Measurements from ENCODE around the gene DDX4.

DDX4 gene

GRCh38 chr5:55832446-55832845, 94.6 kb downstream of the DDX4 start:
- no peak for TF ChIP-seq CTCF (IDR thresholded peaks at IDR 0.05)
- Mint-ChIP-seq H3K36me3 (ENCODE audit: low read depth) (no peaks in the 10 kb centered on the region), H3K4me1 (no peaks in the 10 kb centered on the region), H3K4me3 (no peak overlapping the region), H3K27ac (no peak overlapping the region), H3K27me3 (ENCODE audit: low read depth, poor library complexity) (peaks cover 4% of the 10 kb centered on the region), H3K9me3 (peaks cover 18% of the 10 kb centered on the region)
- no peak for DNase-seq

- H3K36me3 Mint-ChIP-seq (ENCODE audit: low read depth) = no peaks in the 10 kb centered on the region
- H3K27ac Mint-ChIP-seq = no peak overlapping the region
- no peak for DNase-seq
- peaks cover 18% of the 10 kb centered on the region for H3K9me3 Mint-ChIP-seq
- no peak for TF ChIP-seq CTCF (IDR thresholded peaks at IDR 0.05)
- peaks cover 10% of the 10 kb centered on the region for H3K27me3 Mint-ChIP-seq (ENCODE audit: low read depth, poor library complexity)
- H3K4me3 Mint-ChIP-seq = no peak overlapping the region
- no peaks in the 10 kb centered on the region for H3K4me1 Mint-ChIP-seq
Observed at GRCh38 chr5:55836191-55836590, 98.3 kb downstream of the DDX4 start.

- no peak for TF ChIP-seq CTCF (IDR thresholded peaks at IDR 0.05)
- Mint-ChIP-seq H3K36me3 (ENCODE audit: low read depth) (no peaks in the 10 kb centered on the region), H3K27ac (no peak overlapping the region), H3K27me3 (ENCODE audit: low read depth, poor library complexity) (peaks cover 10% of the 10 kb centered on the region), H3K9me3 (peaks cover 25% of the 10 kb centered on the region), H3K4me1 (no peaks in the 10 kb centered on the region), H3K4me3 (no peak overlapping the region)
- DNase-seq = no peak
Observed at GRCh38 chr5:55841976-55842375, 104.1 kb downstream of the DDX4 start.

GRCh38 chr5:55847837-55848236, 110.0 kb downstream of the DDX4 start:
- no peaks in the 10 kb centered on the region for H3K4me1 Mint-ChIP-seq
- TF ChIP-seq CTCF (IDR thresholded peaks at IDR 0.05) = no peak
- no peak for DNase-seq
- no peaks in the 10 kb centered on the region for H3K36me3 Mint-ChIP-seq (ENCODE audit: low read depth)
- no peak overlapping the region for H3K27ac Mint-ChIP-seq
- peaks cover 28% of the 10 kb centered on the region for H3K9me3 Mint-ChIP-seq
- no peaks in the 10 kb centered on the region for H3K27me3 Mint-ChIP-seq (ENCODE audit: low read depth, poor library complexity)
- no peak overlapping the region for H3K4me3 Mint-ChIP-seq

- H3K36me3 Mint-ChIP-seq (ENCODE audit: low read depth) = no peaks in the 10 kb centered on the region
- DNase-seq = no peak
- no peak overlapping the region for H3K27ac Mint-ChIP-seq
- H3K4me1 Mint-ChIP-seq = peaks cover 8% of the 10 kb centered on the region
- no peak overlapping the region for H3K4me3 Mint-ChIP-seq
- peaks cover 24% of the 10 kb centered on the region for H3K9me3 Mint-ChIP-seq
- H3K27me3 Mint-ChIP-seq (ENCODE audit: low read depth, poor library complexity) = peaks cover 4% of the 10 kb centered on the region
- TF ChIP-seq CTCF (IDR thresholded peaks at IDR 0.05) = no peak
Observed at GRCh38 chr5:55848783-55849182, 110.9 kb downstream of the DDX4 start.

- Mint-ChIP-seq H3K4me1 (peaks cover 18% of the 10 kb centered on the region), H3K27ac (no peak within 1 kb of the TSS), H3K27me3 (ENCODE audit: low read depth, poor library complexity) (peaks cover 4% of the 10 kb centered on the region), H3K36me3 (ENCODE audit: low read depth) (no peaks in the 10 kb centered on the region), H3K4me3 (no peak within 1 kb of the TSS), H3K9me3 (peaks cover 4% of the 10 kb centered on the region)
- no peak for TF ChIP-seq CTCF (IDR thresholded peaks at IDR 0.05)
- DNase-seq = no peak
Observed at GRCh38 chr5:55850839-55851674, 113.2 kb downstream of the DDX4 start, which contains the start of gene IL31RA. IL31RA (plus strand) TSS chr5:55851357; CDS start chr5:55851571, 214 bp downstream.

Data from nephron progenitor cell (in vitro differentiated cells).